Osteocyte (in vitro differentiated cells): ENCODE data around the gene SLCO1B1. TPM values are rescaled to one million over a fixed set of nuclear protein-coding genes. Genes with fewer than 3 reads are reported as not detected.
"Not testable (repeated sequence)": the region's sequence is repeated elsewhere in the genome, so short reads cannot be mapped to it uniquely, and the experiment has no call there.

ENCODE experiments used
- DNase-seq: peaks from one replicate; pipeline ENCODE4 v3.0.0; 2021; ENCODE audit warnings: mixed read lengths; ENCODE audit not compliant: unreplicated experiment; ENCODE audit errors: extremely low spot score
- H3K27ac Mint-ChIP-seq: one replicate; pipeline ENCODE4 v1.8.0; 2021; ENCODE audit warnings: mild to moderate bottlenecking, mixed read lengths; ENCODE audit not compliant: unreplicated experiment
- H3K27me3 Mint-ChIP-seq: one replicate; pipeline ENCODE4 v1.8.0; 2021; ENCODE audit warnings: mixed read lengths; ENCODE audit not compliant: unreplicated experiment
- H3K36me3 Mint-ChIP-seq: one replicate; pipeline ENCODE4 v1.8.0; 2021; ENCODE audit warnings: mixed read lengths; ENCODE audit not compliant: unreplicated experiment
- H3K4me1 Mint-ChIP-seq: one replicate; pipeline ENCODE4 v1.8.0; 2021; ENCODE audit warnings: mixed read lengths; ENCODE audit not compliant: unreplicated experiment
- H3K4me3 Mint-ChIP-seq: one replicate; pipeline ENCODE4 v1.8.0; 2021; ENCODE audit warnings: mild to moderate bottlenecking, moderate library complexity, mixed read lengths; ENCODE audit not compliant: unreplicated experiment
- H3K9me3 Mint-ChIP-seq: one replicate; pipeline ENCODE4 v1.8.0; 2021; ENCODE audit warnings: mixed read lengths; ENCODE audit not compliant: unreplicated experiment
- CTCF ChIP-seq: fragments of 200-600 bp; sonication (generic); IDR thresholded peaks from 2 replicates; pipeline ENCODE4 v1.5.0; 2021; ENCODE audit warnings: antibody characterized with exemption, mild to moderate bottlenecking, moderate library complexity
- total RNA-seq: library from RNA; stranded (reverse); gene quantifications from 2 replicates; pipeline ENCODE4 v1.2.1, GENCODE V29; 2021

The SLCO1B1 gene
- total RNA-seq, 1 donor from 2014 or later = not detected

GRCh38 chr12:21129351-21129750, 1.6 kb upstream of the SLCO1B1 start:
- Mint-ChIP-seq H3K4me3 (no peak overlapping the region), H3K4me1 (no peaks in the 10 kb centered on the region), H3K36me3 (no peaks in the 10 kb centered on the region), H3K27me3 (peaks cover 3% of the 10 kb centered on the region), H3K27ac (no peak overlapping the region), H3K9me3 (no peaks in the 10 kb centered on the region)
- no peak for DNase-seq
- no peak for TF ChIP-seq CTCF

GRCh38 chr12:21129906-21130305, 1.1 kb upstream of the SLCO1B1 start:
- Mint-ChIP-seq H3K9me3 (no peaks in the 10 kb centered on the region), H3K4me3 (no peak overlapping the region), H3K36me3 (no peaks in the 10 kb centered on the region), H3K27me3 (peaks cover 2% of the 10 kb centered on the region), H3K4me1 (no peaks in the 10 kb centered on the region), H3K27ac (no peak overlapping the region)
- TF ChIP-seq CTCF = no peak
- no peak for DNase-seq

DNA sequence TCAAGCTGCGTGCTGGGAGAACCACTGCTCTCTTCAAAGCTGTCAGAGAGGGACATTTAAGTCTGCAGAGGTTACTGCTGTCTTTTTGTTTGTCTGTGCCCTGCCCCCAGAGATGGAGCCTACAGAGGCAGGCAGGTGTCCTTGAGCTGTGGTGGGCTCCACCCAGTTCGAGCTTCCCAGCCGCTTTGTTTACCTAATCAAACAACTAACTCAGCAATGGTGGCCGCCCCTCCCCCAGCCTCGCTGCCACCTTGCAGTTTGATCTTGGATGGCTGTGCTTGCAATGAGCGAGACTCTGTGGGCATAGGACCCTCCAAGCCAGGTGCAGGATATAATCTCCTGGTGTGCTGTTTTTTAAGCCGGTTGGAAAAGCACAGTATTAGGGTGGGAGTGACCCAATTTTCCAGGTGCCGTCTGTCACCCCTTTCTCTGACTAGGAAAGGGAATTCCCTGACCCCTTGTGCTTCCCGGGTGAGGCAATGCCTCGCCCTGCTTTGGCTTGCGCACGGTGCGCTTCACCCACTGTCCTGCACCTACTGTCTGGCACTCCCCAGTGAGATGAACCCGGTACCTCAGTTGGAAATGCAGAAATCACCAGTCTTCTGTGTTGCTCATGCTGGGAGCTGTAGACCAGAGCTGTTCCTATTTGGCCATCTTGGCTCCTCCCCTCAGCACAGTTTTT, 6.5 kb downstream of the SLCO1B1 start:
- H3K27me3 Mint-ChIP-seq, H3K9me3 Mint-ChIP-seq, H3K27ac Mint-ChIP-seq, H3K36me3 Mint-ChIP-seq, H3K4me3 Mint-ChIP-seq, DNase-seq, H3K4me1 Mint-ChIP-seq: not testable (repeated sequence)

GRCh38 chr12:21138016-21138415, 7.0 kb downstream of the SLCO1B1 start:
- H3K27me3 Mint-ChIP-seq = peaks cover 5% of the 10 kb centered on the region
- DNase-seq = no peak

GRCh38 chr12:21144309-21144708, 13.3 kb downstream of the SLCO1B1 start:
- DNase-seq = no peak
- H3K9me3 Mint-ChIP-seq = no peaks in the 10 kb centered on the region
- H3K36me3 Mint-ChIP-seq = no peaks in the 10 kb centered on the region
- H3K4me1 Mint-ChIP-seq = no peaks in the 10 kb centered on the region
- H3K27me3 Mint-ChIP-seq = peaks cover 22% of the 10 kb centered on the region
- TF ChIP-seq CTCF = no peak
- no peak overlapping the region for H3K4me3 Mint-ChIP-seq
- H3K27ac Mint-ChIP-seq = no peak overlapping the region

More at GRCh38 chr12:21138016-21138415, 7.0 kb downstream of the SLCO1B1 start:
- no peaks in the 10 kb centered on the region for H3K4me1 Mint-ChIP-seq
- H3K27ac Mint-ChIP-seq = no peak overlapping the region
- no peak for TF ChIP-seq CTCF
- H3K36me3 Mint-ChIP-seq = no peaks in the 10 kb centered on the region
- H3K9me3 Mint-ChIP-seq = no peaks in the 10 kb centered on the region
- no peak overlapping the region for H3K4me3 Mint-ChIP-seq

DNA sequence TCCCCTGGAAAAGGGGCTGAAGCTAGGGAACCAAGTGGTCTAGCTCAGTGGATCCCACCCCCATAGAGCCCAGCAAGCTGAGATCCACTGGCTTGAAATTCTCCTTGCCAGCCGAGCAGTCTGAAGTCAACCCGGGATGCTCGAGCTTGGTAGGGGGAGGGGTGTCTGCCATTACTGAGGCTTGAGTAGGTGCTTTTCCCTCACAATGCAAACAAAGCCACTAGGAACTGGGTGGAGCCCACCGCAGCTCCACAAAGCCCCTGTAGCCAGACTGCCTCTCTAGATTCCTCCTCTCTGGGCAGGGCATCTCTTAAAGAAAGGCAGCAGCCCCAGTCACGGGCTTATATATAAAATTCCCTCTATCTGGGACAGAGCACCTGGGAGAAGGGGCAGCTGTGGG, 18.9 kb downstream of the SLCO1B1 start:
- not testable (repeated sequence) for H3K9me3 Mint-ChIP-seq, H3K36me3 Mint-ChIP-seq, DNase-seq, H3K4me3 Mint-ChIP-seq, H3K27ac Mint-ChIP-seq, H3K4me1 Mint-ChIP-seq
- peaks cover 27% of the 10 kb centered on the region for H3K27me3 Mint-ChIP-seq
